HepG2 (cell line): Measurements from ENCODE around the gene SIK3. TPM values are rescaled to one million over a fixed set of nuclear protein-coding genes. Genes with fewer than 3 reads are reported as not detected.

ENCODE experiments used
- ARID4A ChIP-seq: sonication (generic); formaldehyde crosslinking; IDR thresholded peaks from 2 replicates; pipeline ENCODE4 v1.5.0; 2020; ENCODE audit warnings: mild to moderate bottlenecking, missing genetic modification reagents, borderline replicate concordance
- CBX1 ChIP-seq: IDR thresholded peaks from one replicate; pipeline ENCODE4 v1.6.1; 2016; ENCODE audit warnings: antibody characterized with exemption, low read depth
- CERS6 ChIP-seq: sonication (generic); formaldehyde crosslinking; IDR thresholded peaks from 2 replicates; pipeline ENCODE4 v1.5.0; 2020; ENCODE audit warnings: missing genetic modification reagents
- DMTF1 ChIP-seq: sonication (generic); formaldehyde crosslinking; IDR thresholded peaks from 2 replicates; pipeline ENCODE4 v1.4.0; 2020; ENCODE audit warnings: mild to moderate bottlenecking, missing genetic modification reagents
- FOXC1 ChIP-seq: sonication (generic); formaldehyde crosslinking; IDR thresholded peaks from 2 replicates; pipeline ENCODE4 v1.8.0; 2022; ENCODE audit warnings: mild to moderate bottlenecking, missing genetic modification reagents, borderline replicate concordance
- JUN ChIP-seq: sonication (generic); formaldehyde crosslinking; IDR thresholded peaks from 2 replicates; pipeline ENCODE4 v1.4.0; 2020; ENCODE audit warnings: mild to moderate bottlenecking, missing genetic modification reagents
- KLF9 ChIP-seq: IDR thresholded peaks from 2 replicates; pipeline ENCODE4 v1.6.1; 2016; ENCODE audit warnings: low read depth
- MEF2D ChIP-seq: sonication (generic); formaldehyde crosslinking; IDR thresholded peaks from 2 replicates; pipeline ENCODE4 v1.5.1; 2020; ENCODE audit warnings: mild to moderate bottlenecking, missing genetic modification reagents
- MLLT10 ChIP-seq: sonication (generic); formaldehyde crosslinking; IDR thresholded peaks from 2 replicates; pipeline ENCODE4 v1.4.0; 2020; ENCODE audit warnings: missing genetic modification reagents
- NFKB2 ChIP-seq: sonication (generic); formaldehyde crosslinking; IDR thresholded peaks from 2 replicates; pipeline ENCODE4 v1.4.0; 2020; ENCODE audit warnings: missing genetic modification reagents, borderline replicate concordance
- NFRKB ChIP-seq: fragments of 450-650 bp; IDR thresholded peaks from 2 replicates; pipeline ENCODE4 v1.6.1; 2017
- PHF21A ChIP-seq: sonication (generic); formaldehyde crosslinking; IDR thresholded peaks from 2 replicates; pipeline ENCODE4 v1.5.0; 2020; ENCODE audit warnings: mild to moderate bottlenecking, missing genetic modification reagents
- RFX3 ChIP-seq: IDR thresholded peaks from 2 replicates; pipeline ENCODE4 v1.6.1; 2016; ENCODE audit warnings: missing biosample characterization, missing genetic modification reagents
- SALL2 ChIP-seq: sonication (generic); formaldehyde crosslinking; IDR thresholded peaks from 2 replicates; pipeline ENCODE4 v1.8.1; 2023; ENCODE audit warnings: mild to moderate bottlenecking, missing genetic modification reagents, inconsistent platforms
- YY1 ChIP-seq: IDR thresholded peaks from 2 replicates; pipeline ENCODE4 v1.6.1; 2011; ENCODE audit warnings: low read length, low read depth, moderate library complexity, mild to moderate bottlenecking; ENCODE audit not compliant: insufficient read depth, insufficient replicate concordance
- ZKSCAN5 ChIP-seq: sonication (generic); formaldehyde crosslinking; IDR thresholded peaks from 2 replicates; pipeline ENCODE4 v1.5.1; 2020; ENCODE audit warnings: mild to moderate bottlenecking, missing genetic modification reagents
- ZNF276 ChIP-seq: sonication (generic); formaldehyde crosslinking; IDR thresholded peaks from 2 replicates; pipeline ENCODE4 v1.4.0; 2020; ENCODE audit warnings: mild to moderate bottlenecking, low read depth, missing genetic modification reagents
- ZNF3 ChIP-seq: IDR thresholded peaks from 2 replicates; pipeline ENCODE4 v1.7.0; 2017; ENCODE audit warnings: inconsistent platforms
- ZNF329 ChIP-seq: sonication (generic); formaldehyde crosslinking; IDR thresholded peaks from 2 replicates; pipeline ENCODE4 v1.9.0; 2021; ENCODE audit warnings: low read depth, mild to moderate bottlenecking, missing genetic modification reagents
- ZNF510 ChIP-seq: sonication (generic); formaldehyde crosslinking; IDR thresholded peaks from 2 replicates; pipeline ENCODE4 v1.4.0; 2020; ENCODE audit warnings: low read depth, mild to moderate bottlenecking, missing genetic modification reagents
- ZNF547 ChIP-seq: sonication (generic); formaldehyde crosslinking; IDR thresholded peaks from 2 replicates; pipeline ENCODE4 v1.5.1; 2020; ENCODE audit warnings: mild to moderate bottlenecking, missing genetic modification reagents
- polyA plus RNA-seq, 8 experiments: library from polyadenylated mRNA; depleted of rRNA in 3 of 8; stranded (reverse) in 7 of 8; unstranded in 1 of 8; fragments of >200 nt; fragmentation: Illumina TruSeq in 4 of 8; extraction: Trizol in 4 of 8; gene quantifications; 2 replicates each; pipeline versions ENCODE4 v1.2.1 to v1.2.3, GENCODE V29; 2011 to 2016; ENCODE audit warnings: low read depth in 4 of 8, missing spikeins in 1 of 8, mixed read lengths in 1 of 8; ENCODE audit not compliant: insufficient read depth in 1 of 8
- total RNA-seq, 5 experiments: library from RNA; depleted of rRNA; stranded (reverse); fragments of >200 nt; fragmentation: Illumina TruSeq; extraction: Trizol; gene quantifications; 2 replicates each; pipeline ENCODE4 v1.2.3, GENCODE V29; 2016; ENCODE audit warnings: low read depth in 1 of 5

Gene SIK3
- total and polyA plus RNA-seq, 2 of the 13 experiments (the other 11 are each of a cell fraction or from before 2014, with no cell fraction given), result 5.7 to 9.8 TPM

- no peak for TF ChIP-seq CERS6 (CRISPR knock-in tag)
- TF ChIP-seq ZNF547 (CRISPR knock-in tag), result peak; percentile 45; the same call in 1 of the 2 replicates
- TF ChIP-seq SALL2 (CRISPR knock-in tag), result no peak; the same call in 1 of the 2 replicates
- TF ChIP-seq ZNF510 (CRISPR knock-in tag), result peak; percentile 53; the same call in 1 of the 2 replicates
- TF ChIP-seq ZNF3 (CRISPR knock-in tag), result peak; percentile 33; the same call in 1 of the 2 replicates
- TF ChIP-seq CBX1, result peak; percentile 65
- TF ChIP-seq NFKB2, result peak; percentile 61
- TF ChIP-seq ZNF329 (CRISPR knock-in tag), result no peak
- TF ChIP-seq YY1, result peak; percentile 17
- peak; percentile 96 for TF ChIP-seq MEF2D (CRISPR knock-in tag)
- TF ChIP-seq NFRKB, result no peak
- peak; percentile 3; the same call in 1 of the 2 replicates for TF ChIP-seq ZNF276
- TF ChIP-seq JUN (CRISPR knock-in tag), result no peak; the same call in 1 of the 2 replicates
- TF ChIP-seq KLF9 (CRISPR knock-in tag), result no peak
- TF ChIP-seq RFX3 (CRISPR knock-in tag), result peak; percentile 45; the same call in 1 of the 2 replicates
- TF ChIP-seq ARID4A (CRISPR knock-in tag), result peak; percentile 81; the same call in 1 of the 2 replicates
- TF ChIP-seq ZKSCAN5, result no peak
- TF ChIP-seq FOXC1 (CRISPR knock-in tag), result peak; percentile 89
- TF ChIP-seq DMTF1 (CRISPR knock-in tag), result no peak
- TF ChIP-seq MLLT10, result no peak
- peak; percentile 96 for TF ChIP-seq PHF21A (CRISPR knock-in tag)
Measured at GRCh38 chr11:116826751-116827431, 271.3 kb downstream of the SIK3 start (continued).
